Ascending aorta (tissue), 2 donors: Measurements from ENCODE around the gene CHST11. TPM values are rescaled to one million over a fixed set of nuclear protein-coding genes. Genes with fewer than 3 reads are reported as not detected.

Experiments
- DNase-seq, 2 donors: peaks; one replicate each; pipeline ENCODE4 v3.0.0-alpha.2; 2019; ENCODE audit warnings: low spot score in 2 of 2
- H3K27ac ChIP-seq, 2 donors: fragments of 200-600 bp; sonication (generic); one replicate each; pipeline ENCODE4 v1.5.1; 2016 to 2017; ENCODE audit warnings: mild to moderate bottlenecking in 1 of 2
- H3K27me3 ChIP-seq: fragments of 200-600 bp; sonication (generic); one replicate; pipeline ENCODE4 v1.5.1; 2017
- H3K36me3 ChIP-seq, 2 donors: fragments of 200-600 bp; sonication (generic); one replicate each; pipeline ENCODE4 v1.5.1; 2016
- H3K4me1 ChIP-seq, 2 donors: fragments of 200-600 bp; sonication (generic); one replicate each; pipeline ENCODE4 v1.5.1; 2016 to 2017; ENCODE audit warnings: mild to moderate bottlenecking in 1 of 2
- H3K4me3 ChIP-seq, 2 donors: fragments of 200-600 bp; sonication (generic); one replicate each; pipeline ENCODE4 v1.5.1; 2016 to 2017; ENCODE audit warnings: mild to moderate bottlenecking in 1 of 2
- H3K9me3 ChIP-seq, 2 donors: fragments of 200-600 bp; sonication (generic); one replicate each; pipeline ENCODE4 v1.5.1; 2016
- intact Hi-C: fragments of 100-400 bp; cut with DNase I; formaldehyde crosslinking; loops from one replicate; pipeline ENCODE4 v1.15.1; 2023
- total RNA-seq: library from RNA; depleted of rRNA; stranded (reverse); fragments of >200 nt; gene quantifications from one replicate; pipeline ENCODE4 v1.1.0, GENCODE V29; 2016
- TF ChIP-seq, protein P1 (sequence below), 3 experiments: fragments of 200-600 bp in 2 of 3; fragments of 450-650 bp in 1 of 3; sonication (generic) in 2 of 3; IDR thresholded peaks; one replicate each; pipeline ENCODE4 v1.5.1; 2016 to 2019; ENCODE audit warnings: antibody characterized with exemption in 3 of 3, mild to moderate bottlenecking in 1 of 3, moderate library complexity in 1 of 3

CHST11 gene
- total RNA-seq, 1 donor from 2014 or later = 63.2 TPM

- Histone ChIP-seq H3K36me3 (no peaks in the 10 kb centered on the region), H3K27me3 (no peaks in the 10 kb centered on the region), H3K9me3 (no peaks in the 10 kb centered on the region), H3K27ac (no peak overlapping the region), H3K4me3 (no peak overlapping the region), H3K4me1 (no peaks in the 10 kb centered on the region)
- TF ChIP-seq, protein P1, sequence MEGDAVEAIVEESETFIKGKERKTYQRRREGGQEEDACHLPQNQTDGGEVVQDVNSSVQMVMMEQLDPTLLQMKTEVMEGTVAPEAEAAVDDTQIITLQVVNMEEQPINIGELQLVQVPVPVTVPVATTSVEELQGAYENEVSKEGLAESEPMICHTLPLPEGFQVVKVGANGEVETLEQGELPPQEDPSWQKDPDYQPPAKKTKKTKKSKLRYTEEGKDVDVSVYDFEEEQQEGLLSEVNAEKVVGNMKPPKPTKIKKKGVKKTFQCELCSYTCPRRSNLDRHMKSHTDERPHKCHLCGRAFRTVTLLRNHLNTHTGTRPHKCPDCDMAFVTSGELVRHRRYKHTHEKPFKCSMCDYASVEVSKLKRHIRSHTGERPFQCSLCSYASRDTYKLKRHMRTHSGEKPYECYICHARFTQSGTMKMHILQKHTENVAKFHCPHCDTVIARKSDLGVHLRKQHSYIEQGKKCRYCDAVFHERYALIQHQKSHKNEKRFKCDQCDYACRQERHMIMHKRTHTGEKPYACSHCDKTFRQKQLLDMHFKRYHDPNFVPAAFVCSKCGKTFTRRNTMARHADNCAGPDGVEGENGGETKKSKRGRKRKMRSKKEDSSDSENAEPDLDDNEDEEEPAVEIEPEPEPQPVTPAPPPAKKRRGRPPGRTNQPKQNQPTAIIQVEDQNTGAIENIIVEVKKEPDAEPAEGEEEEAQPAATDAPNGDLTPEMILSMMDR (IDR thresholded peaks at IDR 0.05) = no peak
- intact Hi-C loops = loop anchor here (10.0 kb wide), 1 partner anchor 152 kb away; no protein-coding TSS in a partner anchor
- DNase-seq = no peak
These were observed 89.8 kb downstream of the CHST11 start for GRCh38 chr12:104546575-104546974.

DNA sequence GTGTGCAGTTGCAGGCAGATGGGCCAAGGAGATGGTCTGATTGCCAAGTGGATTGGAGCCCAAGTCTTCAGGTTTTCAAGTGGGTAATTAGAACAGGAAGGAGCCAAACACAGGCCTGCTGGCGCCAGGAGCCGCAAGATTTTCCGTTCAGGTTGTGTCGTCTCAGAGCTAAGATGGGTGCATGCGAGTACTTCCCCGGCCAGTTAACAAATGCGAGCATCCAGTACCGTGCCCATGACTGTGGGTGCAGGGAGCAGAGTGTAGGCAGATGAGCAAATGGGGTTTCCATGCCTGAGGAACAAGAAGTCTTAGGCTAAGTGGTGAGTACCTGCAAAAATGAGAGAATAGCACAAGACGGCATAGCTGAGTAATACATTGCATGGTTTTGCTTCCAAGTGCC, 90.5 kb downstream of the CHST11 start:
- no peaks in the 10 kb centered on the region for H3K4me1 ChIP-seq
- H3K27me3 ChIP-seq = no peaks in the 10 kb centered on the region
- no peaks in the 10 kb centered on the region for H3K9me3 ChIP-seq
- no peak overlapping the region for H3K27ac ChIP-seq
- no peak overlapping the region for H3K4me3 ChIP-seq
- DNase-seq = no peak
- intact Hi-C loops = loop anchor here (10.0 kb wide), 1 partner anchor 152 kb away; no protein-coding TSS in a partner anchor
- TF ChIP-seq, protein P1 (IDR thresholded peaks at IDR 0.05) = no peak
- no peaks in the 10 kb centered on the region for H3K36me3 ChIP-seq

GRCh38 chr12:104549815-104550480, 93.2 kb downstream of the CHST11 start:
- no peak overlapping the region for H3K4me3 ChIP-seq
- H3K27me3 ChIP-seq = no peaks in the 10 kb centered on the region
- H3K36me3 ChIP-seq = no peaks in the 10 kb centered on the region
- TF ChIP-seq, protein P1 (IDR thresholded peaks at IDR 0.05) = no peak
- no peak for DNase-seq
- intact Hi-C loops = loop anchor here (10.0 kb wide), 1 partner anchor 155 kb away; no protein-coding TSS in a partner anchor
- H3K27ac ChIP-seq = no peak overlapping the region
- no peaks in the 10 kb centered on the region for H3K9me3 ChIP-seq
- no peaks in the 10 kb centered on the region for H3K4me1 ChIP-seq

DNA sequence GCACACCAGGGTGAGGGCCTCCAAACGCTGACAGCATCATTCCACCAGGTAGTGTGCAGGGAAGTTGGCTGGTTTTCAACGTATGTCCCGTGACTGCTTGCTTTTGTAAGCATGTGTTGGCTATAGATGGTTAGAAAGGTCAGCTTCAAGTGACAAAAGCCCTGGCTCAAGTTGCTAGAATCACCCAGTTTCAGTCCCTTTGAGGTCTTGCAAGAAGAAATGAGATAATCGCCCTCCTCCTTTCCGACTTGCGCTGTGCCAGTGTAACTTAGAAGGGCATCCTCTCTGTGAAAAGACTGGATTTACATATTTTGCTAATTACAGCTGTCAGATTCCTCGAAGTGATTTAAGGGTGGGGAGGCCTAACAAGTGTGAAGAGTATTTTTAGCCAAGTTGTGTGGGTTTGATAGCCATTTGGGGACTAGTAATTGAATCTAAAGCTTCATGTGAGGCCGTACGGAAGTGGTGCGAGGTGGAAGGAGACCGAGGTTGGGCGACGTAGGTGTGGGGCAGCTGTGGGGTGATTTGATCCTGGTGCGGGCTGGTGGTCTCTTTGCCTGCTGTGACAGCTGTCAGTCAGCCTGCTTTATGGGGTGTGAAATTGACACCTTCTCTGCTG, 94.7 kb downstream of the CHST11 start:
- Histone ChIP-seq H3K4me3 (no peak overlapping the region), H3K27ac (no peak overlapping the region), H3K4me1 (no peaks in the 10 kb centered on the region), H3K9me3 (no peaks in the 10 kb centered on the region), H3K27me3 (no peaks in the 10 kb centered on the region), H3K36me3 (no peaks in the 10 kb centered on the region)
- intact Hi-C loops = no loop called here
- DNase-seq = no peak
- TF ChIP-seq, protein P1 (IDR thresholded peaks at IDR 0.05) = no peak

DNA sequence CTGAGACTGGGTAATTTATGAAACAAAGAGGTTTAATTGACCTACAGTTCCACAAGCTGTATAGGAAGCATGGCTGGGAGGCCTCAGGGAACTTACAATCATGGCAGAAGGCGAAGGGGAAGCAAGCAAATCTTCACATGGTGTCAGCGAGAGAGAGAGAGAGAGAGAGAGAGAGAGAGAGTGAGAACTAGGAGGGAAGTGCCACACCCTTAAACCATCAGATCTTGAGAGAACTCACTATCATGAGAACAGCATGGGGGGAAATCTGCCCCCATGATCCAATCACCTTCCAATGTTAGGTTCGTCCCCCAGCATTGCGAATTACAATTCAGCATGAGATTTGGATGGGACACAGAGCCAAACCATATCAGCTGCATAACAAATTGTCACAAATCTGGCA, 96.7 kb downstream of the CHST11 start:
- no peak overlapping the region for H3K4me3 ChIP-seq
- H3K36me3 ChIP-seq = no peaks in the 10 kb centered on the region
- TF ChIP-seq, protein P1 (IDR thresholded peaks at IDR 0.05) = no peak
- H3K27ac ChIP-seq = no peak overlapping the region
- H3K27me3 ChIP-seq = no peaks in the 10 kb centered on the region
- no peaks in the 10 kb centered on the region for H3K4me1 ChIP-seq
- no peak for DNase-seq
- intact Hi-C loops = no loop called here
- H3K9me3 ChIP-seq = no peaks in the 10 kb centered on the region
